Activated CD8-positive, alpha-beta T cell treated with anti-CD3 and anti-CD28 coated beads for 36 hours (primary cell): ENCODE measurements around the gene NUDT3. TPM values are rescaled to one million over a fixed set of nuclear protein-coding genes. Genes with fewer than 3 reads are reported as not detected.
"Not testable (repeated sequence)": the region's sequence is repeated elsewhere in the genome, so short reads cannot be mapped to it uniquely, and the experiment has no call there.

Source experiments
- ATAC-seq: fragments of 200-7000 bp; cut with Tn5 transposase; one replicate; pipeline ENCODE4 v1.10.0; 2021; ENCODE audit warnings: mild to moderate bottlenecking, moderate library complexity
- CTCF ChIA-PET: fragments of 350-600 bp; sonication (Branson Sonifier 250); formaldehyde crosslinking; loops from one replicate; lab custom pipeline; 2021; ENCODE audit warnings: antibody characterized with exemption; lab: Charles Lee
- POLR2A ChIA-PET: fragments of 350-600 bp; sonication (Branson Sonifier 250); formaldehyde crosslinking; loops from one replicate; lab custom pipeline; 2021; ENCODE audit warnings: antibody characterized with exemption; lab: Charles Lee
- DNase-seq: peaks from one replicate; pipeline ENCODE4 v3.0.0-alpha.2; 2020
- H3K27ac Mint-ChIP-seq: one replicate; pipeline ENCODE4 v1.8.0; 2021; ENCODE audit warnings: mild to moderate bottlenecking, mixed read lengths
- H3K27me3 Mint-ChIP-seq: one replicate; pipeline ENCODE4 v1.8.0; 2021; ENCODE audit warnings: mixed read lengths
- H3K36me3 Mint-ChIP-seq: one replicate; pipeline ENCODE4 v1.8.0; 2021; ENCODE audit warnings: low read depth, mixed read lengths
- H3K4me1 Mint-ChIP-seq: one replicate; pipeline ENCODE4 v1.8.0; 2021; ENCODE audit warnings: low read depth, mixed read lengths
- H3K4me3 Mint-ChIP-seq: one replicate; pipeline ENCODE4 v1.8.0; 2021; ENCODE audit warnings: mild to moderate bottlenecking, moderate library complexity, mixed read lengths
- H3K9me3 Mint-ChIP-seq: one replicate; pipeline ENCODE4 v1.8.0; 2021; ENCODE audit warnings: mixed read lengths
- intact Hi-C: fragments of 100-400 bp; cut with micrococcal nuclease; formaldehyde crosslinking; loops from one replicate; pipeline ENCODE4 v1.10.0; 2022
- total RNA-seq, 2 experiments: library from RNA; stranded (reverse); gene quantifications; one replicate each; pipeline ENCODE4 v1.2.3, GENCODE V29; 2021
- TF ChIP-seq, protein P1 (sequence below): fragments of 200-600 bp; IDR thresholded peaks from one replicate; pipeline ENCODE4 v1.8.0; 2022; ENCODE audit warnings: antibody characterized with exemption, mild to moderate bottlenecking

Gene NUDT3
- total RNA-seq, 2 experiments from 2014 or later: 15.0 to 15.2 TPM

GRCh38 chr6:34414999-34415858 lies 22.8 kb upstream of the NUDT3 start:
- intact Hi-C loops: loop anchor here (10.0 kb wide), 1 partner anchor 250 kb away; no protein-coding TSS in a partner anchor
- Mint-ChIP-seq H3K4me3 (no peak overlapping the region), H3K4me1 (peaks cover 14% of the 10 kb centered on the region), H3K36me3 (peaks cover 55% of the 10 kb centered on the region), H3K27me3 (no peaks in the 10 kb centered on the region), H3K9me3 (no peaks in the 10 kb centered on the region), H3K27ac (peak overlapping the region; percentile 30)
- ChIA-PET CTCF (interaction anchor here (0.6 to 3.7 kb wide), 27 partner anchors 9 to 724 kb away, joined by 3 to 61 read pairs (median 4); partner anchors contain the start of gene SMIM29), POLR2A (interaction anchor here (0.7 to 5.4 kb wide), 19 partner anchors 10 to 714 kb away, joined by 3 to 63 read pairs (median 3); partner anchors contain the start of genes BLTP3A, NUDT3 and RPS10)
- TF ChIP-seq, protein P1, sequence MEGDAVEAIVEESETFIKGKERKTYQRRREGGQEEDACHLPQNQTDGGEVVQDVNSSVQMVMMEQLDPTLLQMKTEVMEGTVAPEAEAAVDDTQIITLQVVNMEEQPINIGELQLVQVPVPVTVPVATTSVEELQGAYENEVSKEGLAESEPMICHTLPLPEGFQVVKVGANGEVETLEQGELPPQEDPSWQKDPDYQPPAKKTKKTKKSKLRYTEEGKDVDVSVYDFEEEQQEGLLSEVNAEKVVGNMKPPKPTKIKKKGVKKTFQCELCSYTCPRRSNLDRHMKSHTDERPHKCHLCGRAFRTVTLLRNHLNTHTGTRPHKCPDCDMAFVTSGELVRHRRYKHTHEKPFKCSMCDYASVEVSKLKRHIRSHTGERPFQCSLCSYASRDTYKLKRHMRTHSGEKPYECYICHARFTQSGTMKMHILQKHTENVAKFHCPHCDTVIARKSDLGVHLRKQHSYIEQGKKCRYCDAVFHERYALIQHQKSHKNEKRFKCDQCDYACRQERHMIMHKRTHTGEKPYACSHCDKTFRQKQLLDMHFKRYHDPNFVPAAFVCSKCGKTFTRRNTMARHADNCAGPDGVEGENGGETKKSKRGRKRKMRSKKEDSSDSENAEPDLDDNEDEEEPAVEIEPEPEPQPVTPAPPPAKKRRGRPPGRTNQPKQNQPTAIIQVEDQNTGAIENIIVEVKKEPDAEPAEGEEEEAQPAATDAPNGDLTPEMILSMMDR: peak; percentile 11
- ATAC-seq: peak; percentile 61
- peak; percentile 53 for DNase-seq

DNA sequence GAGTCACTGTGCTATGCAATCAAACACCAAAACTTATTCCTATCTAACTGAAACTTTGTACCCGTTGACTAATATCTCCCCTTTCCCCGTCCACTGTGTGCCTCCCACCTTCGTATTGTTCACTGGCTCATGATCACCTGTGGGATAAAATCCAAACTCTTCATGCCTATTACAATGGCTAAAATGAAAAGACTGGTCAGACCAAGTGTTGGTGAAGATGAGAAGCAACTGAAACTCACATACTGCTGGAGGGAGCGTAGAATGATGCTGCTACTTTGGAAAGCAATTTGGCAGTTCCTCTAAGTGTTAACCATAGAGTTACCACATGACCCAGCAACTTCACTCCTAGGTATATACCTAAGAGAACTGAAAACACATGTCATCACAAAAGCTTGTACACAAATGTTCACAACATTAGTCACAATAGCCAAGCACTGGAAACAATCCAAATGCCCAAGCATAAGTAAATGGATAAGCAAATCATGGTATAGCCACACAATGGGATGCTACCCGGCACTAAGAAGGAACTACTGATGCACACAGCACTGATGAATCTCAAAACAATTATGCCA lies 20.3 kb upstream of the NUDT3 start:
- intact Hi-C loops: loop anchor here (10.0 kb wide), 1 partner anchor 248 kb away; no protein-coding TSS in a partner anchor
- no peak for ATAC-seq
- no peak for DNase-seq
- H3K9me3 Mint-ChIP-seq: no peaks in the 10 kb centered on the region
- TF ChIP-seq, protein P1: no peak
- no peak overlapping the region for H3K27ac Mint-ChIP-seq
- H3K4me3 Mint-ChIP-seq: no peak overlapping the region
- peaks cover 39% of the 10 kb centered on the region for H3K36me3 Mint-ChIP-seq
- H3K4me1 Mint-ChIP-seq: peaks cover 5% of the 10 kb centered on the region
- ChIA-PET POLR2A (interaction anchor here (1.2 to 5.4 kb wide), 2 partner anchors 9 to 13 kb away, joined by 3 to 63 read pairs; partner anchors contain the start of gene RPS10), CTCF (interaction anchor here (1.4 kb wide), 1 partner anchor 249 kb away, joined by 5 read pairs; no protein-coding TSS in a partner anchor)
- H3K27me3 Mint-ChIP-seq: no peaks in the 10 kb centered on the region

DNA sequence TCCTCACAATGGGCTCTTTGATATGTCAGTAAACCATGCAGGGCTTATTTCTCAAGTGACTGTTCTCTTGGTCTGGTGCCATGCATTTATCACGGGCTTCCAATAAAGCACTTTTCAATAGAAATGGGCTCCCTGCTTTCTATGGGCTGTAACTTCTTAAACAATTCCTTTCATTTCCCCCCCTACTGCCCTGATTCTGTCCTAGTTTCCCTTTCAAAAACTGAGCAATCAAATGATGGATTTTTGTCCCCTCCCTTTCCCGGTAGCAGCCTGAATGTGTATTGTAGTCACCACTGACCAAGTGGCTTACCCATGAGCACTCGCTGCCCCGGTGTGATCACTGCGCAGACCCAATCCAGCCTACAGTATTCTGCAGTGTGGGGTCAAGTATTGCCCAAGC lies 19.5 kb upstream of the NUDT3 start:
- peaks cover 32% of the 10 kb centered on the region for H3K36me3 Mint-ChIP-seq
- TF ChIP-seq, protein P1: no peak
- ChIA-PET CTCF (no interaction called here), POLR2A (no interaction called here)
- ATAC-seq (no peak), DNase-seq (no peak)
- intact Hi-C loops: loop anchor here (10.0 kb wide), 1 partner anchor 247 kb away; no protein-coding TSS in a partner anchor
- no peak overlapping the region for H3K27ac Mint-ChIP-seq
- H3K27me3 Mint-ChIP-seq: no peaks in the 10 kb centered on the region
- no peaks in the 10 kb centered on the region for H3K9me3 Mint-ChIP-seq
- H3K4me3 Mint-ChIP-seq: no peak overlapping the region
- H3K4me1 Mint-ChIP-seq: peaks cover 5% of the 10 kb centered on the region

- POLR2A ChIA-PET, ATAC-seq, H3K27ac Mint-ChIP-seq, H3K27me3 Mint-ChIP-seq, CTCF ChIA-PET, DNase-seq, H3K36me3 Mint-ChIP-seq, H3K4me3 Mint-ChIP-seq, H3K4me1 Mint-ChIP-seq, intact Hi-C loops, H3K9me3 Mint-ChIP-seq: not testable (repeated sequence)
Observed at GRCh38 chr6:34407915-34408314, 15.4 kb upstream of the NUDT3 start.

DNA sequence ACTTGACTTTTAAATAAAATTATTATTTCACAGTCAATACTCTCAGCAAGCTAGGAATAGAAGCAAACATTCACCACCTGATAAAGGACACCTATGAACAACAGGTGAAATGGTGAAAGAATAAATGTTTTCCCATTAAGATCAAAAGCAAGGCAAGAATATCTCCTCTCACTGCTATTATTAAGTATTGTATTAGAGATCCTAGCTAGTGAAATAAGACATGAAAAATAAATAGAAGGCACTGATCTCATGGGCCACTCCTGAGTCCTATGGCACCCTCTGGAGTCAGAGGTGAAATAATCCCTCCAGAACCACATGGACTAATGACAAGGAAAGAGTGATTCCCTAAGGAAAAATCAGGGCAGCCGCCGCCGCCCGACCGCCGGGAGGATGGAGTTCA lies 4.0 kb upstream of the NUDT3 start:
- no peak overlapping the region for H3K27ac Mint-ChIP-seq
- no peaks in the 10 kb centered on the region for H3K9me3 Mint-ChIP-seq
- TF ChIP-seq, protein P1: no peak
- H3K27me3 Mint-ChIP-seq: no peaks in the 10 kb centered on the region
- intact Hi-C loops: no loop called here
- DNase-seq (no peak), ATAC-seq (no peak)
- CTCF ChIA-PET: interaction anchor here (0.7 to 2.8 kb wide), 5 partner anchors 18 to 201 kb away, joined by 3 to 14 read pairs (median 5); partner anchors contain the start of gene SMIM29
- peaks cover 2% of the 10 kb centered on the region for H3K36me3 Mint-ChIP-seq
- H3K4me1 Mint-ChIP-seq: peaks cover 8% of the 10 kb centered on the region
- POLR2A ChIA-PET: interaction anchor here (1.0 to 1.7 kb wide), 4 partner anchors 20 to 201 kb away, joined by 3 to 4 read pairs (median 4); no protein-coding TSS in a partner anchor
- H3K4me3 Mint-ChIP-seq: no peak overlapping the region
